HUES6 (cell line): ENCODE data around the gene RESP18.

Source experiments
- H3K27ac ChIP-seq: 2 replicates; pipeline ENCODE4 v1.7.0; 2013; ENCODE audit warnings: low read depth, mild to moderate bottlenecking, low read length, inconsistent platforms
- H3K27me3 ChIP-seq: 2 replicates; pipeline ENCODE4 v1.6.1; 2013; ENCODE audit warnings: low read length; ENCODE audit not compliant: control insufficient read depth, insufficient read depth
- H3K36me3 ChIP-seq: 2 replicates; pipeline ENCODE4 v1.6.1; 2013; ENCODE audit warnings: low read length; ENCODE audit not compliant: control insufficient read depth, insufficient read depth
- H3K4me1 ChIP-seq: 2 replicates; pipeline ENCODE4 v1.6.1; 2013; ENCODE audit warnings: low read length; ENCODE audit not compliant: control insufficient read depth, insufficient read depth
- H3K4me3 ChIP-seq: 2 replicates; pipeline ENCODE4 v1.5.1; 2013; ENCODE audit warnings: low read depth, low read length
- H3K9ac ChIP-seq: one replicate; pipeline ENCODE4 v1.6.1; 2013; ENCODE audit warnings: mild to moderate bottlenecking, low read length
- H3K9me3 ChIP-seq: 2 replicates; pipeline ENCODE4 v1.6.1; 2013; ENCODE audit warnings: low read depth, low read length; ENCODE audit not compliant: control insufficient read depth, insufficient read depth

Gene RESP18

DNA sequence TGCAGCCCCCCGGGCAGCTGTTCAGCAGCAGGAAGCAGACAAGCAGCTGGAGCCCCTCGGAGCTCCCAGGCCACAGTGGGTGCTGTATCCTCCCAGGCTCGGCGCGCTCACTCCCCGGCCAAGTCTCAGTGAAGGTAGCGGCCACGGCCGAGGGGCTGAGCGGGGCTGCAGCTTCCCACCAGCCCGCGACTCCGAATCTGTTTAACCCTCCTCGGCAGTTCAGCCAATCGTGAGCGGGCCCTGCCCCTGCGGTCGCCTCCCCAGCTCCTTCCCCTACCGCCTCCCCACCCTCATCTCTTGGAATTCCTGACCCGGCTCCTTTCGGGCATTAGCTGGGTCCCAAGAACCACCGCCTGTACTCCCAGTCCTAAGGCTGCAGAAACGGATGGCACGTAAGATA lies at the start of gene RESP18:
TSS of gene RESP18 (minus strand) at position 203 of the 400 bp plus-strand sequence.
- Histone ChIP-seq H3K4me1 (0 out of 2 replicates have a peak, but pooled peaks cover 5% of the 10 kb centered on the region), H3K4me3 (peak within 1 kb of the TSS; percentile 55), H3K9me3 (no peaks in the 10 kb centered on the region), H3K27me3 (peaks cover 75% of the 10 kb centered on the region), H3K27ac (no peak within 1 kb of the TSS), H3K9ac (no peak within 1 kb of the TSS), H3K36me3 (no peaks in the 10 kb centered on the region)

- H3K4me3 ChIP-seq: no peak overlapping the region
- no peak overlapping the region for H3K9ac ChIP-seq
- H3K4me1 ChIP-seq: peaks cover 2% of the 10 kb centered on the region; the same call in 1 of the 2 replicates
- no peak overlapping the region for H3K27ac ChIP-seq
- no peaks in the 10 kb centered on the region for H3K27me3 ChIP-seq
- H3K36me3 ChIP-seq: peaks cover 63% of the 10 kb centered on the region
- H3K9me3 ChIP-seq: no peaks in the 10 kb centered on the region
Measured at GRCh38 chr2:219381448-219381847, 48.9 kb upstream of the RESP18 start.

- Histone ChIP-seq H3K4me3 (no peak overlapping the region), H3K4me1 (no peaks in the 10 kb centered on the region), H3K9ac (no peak overlapping the region), H3K9me3 (no peaks in the 10 kb centered on the region), H3K27ac (no peak overlapping the region), H3K27me3 (no peaks in the 10 kb centered on the region), H3K36me3 (peaks cover 57% of the 10 kb centered on the region)
Measured at GRCh38 chr2:219380926-219381325, 48.4 kb upstream of the RESP18 start.

GRCh38 chr2:219378163-219378851 lies 45.8 kb upstream of the RESP18 start:
- Histone ChIP-seq H3K9me3 (no peaks in the 10 kb centered on the region), H3K27me3 (no peaks in the 10 kb centered on the region), H3K4me1 (no peaks in the 10 kb centered on the region), H3K4me3 (no peak overlapping the region), H3K27ac (no peak overlapping the region), H3K36me3 (peaks cover 50% of the 10 kb centered on the region), H3K9ac (no peak overlapping the region)

DNA sequence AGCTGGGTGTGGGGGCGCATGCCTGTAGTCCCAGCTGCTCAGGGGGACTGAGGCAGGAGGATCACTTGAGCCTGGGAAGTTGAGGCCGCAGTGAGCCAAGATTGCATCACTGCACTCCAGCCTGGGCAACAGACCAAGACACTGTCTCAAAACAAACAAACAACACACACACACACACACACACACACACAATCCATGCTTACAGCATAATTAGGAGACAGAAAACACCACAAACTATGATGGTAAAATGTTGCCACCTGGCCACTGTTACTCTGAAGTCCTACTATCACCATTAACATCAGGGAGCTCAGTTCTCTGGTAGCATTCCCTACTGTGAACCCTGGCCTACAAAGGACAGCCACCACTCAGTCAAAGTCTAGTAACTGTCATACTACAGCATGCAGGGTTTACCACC lies 36.9 kb upstream of the RESP18 start:
- no peak overlapping the region for H3K4me3 ChIP-seq
- no peak overlapping the region for H3K9ac ChIP-seq
- H3K36me3 ChIP-seq: peaks cover 10% of the 10 kb centered on the region
- no peaks in the 10 kb centered on the region for H3K9me3 ChIP-seq
- no peaks in the 10 kb centered on the region for H3K4me1 ChIP-seq
- H3K27ac ChIP-seq: no peak overlapping the region
- no peaks in the 10 kb centered on the region for H3K27me3 ChIP-seq

DNA sequence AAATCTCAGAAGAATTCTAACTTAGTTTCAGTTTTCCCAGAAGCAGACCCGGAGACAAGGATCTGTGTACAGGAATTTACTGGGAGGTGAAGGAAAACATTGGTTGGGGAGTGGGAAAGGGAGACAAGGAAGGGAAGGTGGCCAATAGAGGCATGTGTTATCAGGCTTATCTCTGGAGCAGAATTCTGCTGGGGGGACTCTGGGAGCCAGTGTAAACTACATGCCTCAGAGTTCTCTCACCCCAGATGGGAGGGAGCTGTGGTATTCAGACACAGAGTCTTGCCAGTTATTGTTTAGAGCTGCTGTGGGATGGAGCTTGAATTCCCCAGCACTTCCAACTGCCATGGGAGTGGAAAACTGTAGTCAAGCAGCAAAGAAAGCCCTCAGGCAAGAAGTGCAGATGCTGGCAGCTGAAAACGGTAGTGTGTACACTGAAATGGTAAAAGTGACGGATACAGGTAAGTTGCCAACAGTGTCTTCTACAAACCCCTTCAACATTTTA lies 36.2 kb upstream of the RESP18 start:
- Histone ChIP-seq H3K36me3 (peaks cover 2% of the 10 kb centered on the region), H3K27ac (no peak overlapping the region), H3K9ac (no peak overlapping the region), H3K4me1 (no peaks in the 10 kb centered on the region), H3K27me3 (no peaks in the 10 kb centered on the region), H3K9me3 (no peaks in the 10 kb centered on the region), H3K4me3 (no peak overlapping the region)

DNA sequence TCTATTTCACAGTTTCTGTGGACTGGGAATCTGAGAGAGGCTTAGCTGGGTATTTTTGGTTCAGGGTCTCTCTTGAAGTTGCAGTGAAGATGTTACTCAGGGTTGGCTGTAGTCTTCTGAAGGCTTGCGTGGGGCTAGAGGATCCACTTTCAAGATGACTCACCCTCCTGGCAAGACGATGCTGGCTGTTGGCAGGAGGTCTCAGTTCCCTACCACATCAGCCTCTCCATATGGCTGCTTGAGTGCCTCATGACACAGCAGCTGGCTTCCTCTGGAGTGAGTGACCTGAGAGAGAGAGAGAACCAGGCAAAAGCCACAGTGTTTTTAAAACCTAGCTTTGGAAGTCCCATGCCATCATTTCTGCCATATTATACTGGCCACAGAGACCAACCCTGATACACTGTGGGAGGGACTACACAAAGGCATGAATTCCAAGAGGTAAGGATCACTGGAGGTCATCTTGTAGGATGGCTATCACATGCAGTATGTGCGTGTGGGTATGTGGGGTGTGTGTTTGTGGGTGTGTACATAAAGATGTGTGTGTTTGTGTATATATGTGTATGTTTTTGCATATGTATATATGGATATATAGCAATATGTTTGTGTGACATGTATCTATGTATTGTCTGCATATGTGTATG lies 30.1 kb upstream of the RESP18 start:
- H3K27me3 ChIP-seq: peaks cover 40% of the 10 kb centered on the region
- no peaks in the 10 kb centered on the region; the same call in 1 of the 2 replicates for H3K4me1 ChIP-seq
- no peak overlapping the region for H3K4me3 ChIP-seq
- no peaks in the 10 kb centered on the region for H3K9me3 ChIP-seq
- no peak overlapping the region for H3K27ac ChIP-seq
- H3K36me3 ChIP-seq: no peaks in the 10 kb centered on the region
- H3K9ac ChIP-seq: no peak overlapping the region

DNA sequence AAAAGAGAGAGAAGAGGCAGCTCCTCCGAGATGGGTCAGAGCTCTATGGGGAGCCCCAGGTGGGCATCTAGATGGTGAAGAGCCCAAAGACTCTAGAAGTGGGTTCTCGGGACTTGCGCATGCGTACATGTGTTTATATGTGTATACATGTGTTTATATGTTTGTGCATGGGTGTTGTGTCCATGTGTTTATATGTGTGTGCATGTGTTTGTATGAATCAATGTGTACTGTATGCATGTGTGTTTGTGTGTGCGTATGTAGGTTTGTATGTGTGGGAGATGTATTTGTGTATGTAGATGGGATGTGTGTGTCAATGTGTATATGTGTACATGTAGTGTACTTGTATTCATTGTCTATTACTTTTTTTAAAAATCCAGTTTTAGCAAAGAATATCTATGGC lies 29.5 kb upstream of the RESP18 start:
- Histone ChIP-seq H3K9me3 (no peaks in the 10 kb centered on the region), H3K27me3 (peaks cover 45% of the 10 kb centered on the region), H3K36me3 (no peaks in the 10 kb centered on the region), H3K4me1 (no peaks in the 10 kb centered on the region; the same call in 1 of the 2 replicates), H3K27ac (no peak overlapping the region), H3K9ac (no peak overlapping the region), H3K4me3 (no peak overlapping the region)

- H3K27ac ChIP-seq: no peak overlapping the region
- H3K36me3 ChIP-seq: no peaks in the 10 kb centered on the region
- no peaks in the 10 kb centered on the region; the same call in 1 of the 2 replicates for H3K4me1 ChIP-seq
- H3K4me3 ChIP-seq: peak overlapping the region; percentile 66
- H3K9ac ChIP-seq: peak overlapping the region; percentile 35
- peaks cover 77% of the 10 kb centered on the region for H3K27me3 ChIP-seq
- no peaks in the 10 kb centered on the region for H3K9me3 ChIP-seq
Measured at GRCh38 chr2:219358170-219359075, 25.9 kb upstream of the RESP18 start.

DNA sequence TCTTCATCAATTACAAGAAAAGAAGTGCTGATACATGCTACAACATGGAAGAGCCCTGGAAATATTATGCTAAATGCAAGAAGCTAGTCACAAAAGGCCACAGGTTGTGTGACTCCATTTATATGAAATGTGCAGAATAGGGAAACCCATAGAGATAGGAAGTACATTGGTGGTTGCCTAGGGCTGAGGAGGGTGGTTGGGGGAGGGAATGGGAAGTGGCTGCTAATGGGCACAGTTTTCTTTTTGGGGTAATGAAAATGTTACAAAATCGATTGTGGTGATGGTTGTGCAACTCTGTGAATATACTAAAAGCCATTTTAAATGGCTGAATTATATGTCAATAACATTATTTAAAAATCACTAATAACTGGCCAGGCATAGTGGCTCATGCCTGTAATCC lies 24.3 kb upstream of the RESP18 start:
- Histone ChIP-seq H3K4me1 (no peaks in the 10 kb centered on the region; the same call in 1 of the 2 replicates), H3K27me3 (peaks cover 77% of the 10 kb centered on the region), H3K27ac (no peak overlapping the region), H3K9me3 (no peaks in the 10 kb centered on the region), H3K4me3 (no peak overlapping the region), H3K36me3 (no peaks in the 10 kb centered on the region), H3K9ac (no peak overlapping the region)
